Activated CD4-positive, alpha-beta T cell treated with anti-CD3 and anti-CD28 coated beads, Interleukin-2, Interleukin-4, amounts not matched to agents 100 ng/mL and 50 ng/mL, durations not matched to agents 16 hours and 8 hours (primary cell): Measurements from ENCODE around the gene ARAF.
"Not testable (repeated sequence)": the region's sequence is repeated elsewhere in the genome, so short reads cannot be mapped to it uniquely, and the experiment has no call there.

Experiments used
- DNase-seq: peaks from one replicate; pipeline ENCODE4 v3.0.0-alpha.2; 2020; ENCODE audit warnings: low spot score

Gene ARAF

GRCh38 chrX:47586043-47586787, 25.2 kb downstream of the ARAF start:
- DNase-seq: no peak

GRCh38 chrX:47587091-47587891, 26.3 kb downstream of the ARAF start:
- DNase-seq: no peak

DNA sequence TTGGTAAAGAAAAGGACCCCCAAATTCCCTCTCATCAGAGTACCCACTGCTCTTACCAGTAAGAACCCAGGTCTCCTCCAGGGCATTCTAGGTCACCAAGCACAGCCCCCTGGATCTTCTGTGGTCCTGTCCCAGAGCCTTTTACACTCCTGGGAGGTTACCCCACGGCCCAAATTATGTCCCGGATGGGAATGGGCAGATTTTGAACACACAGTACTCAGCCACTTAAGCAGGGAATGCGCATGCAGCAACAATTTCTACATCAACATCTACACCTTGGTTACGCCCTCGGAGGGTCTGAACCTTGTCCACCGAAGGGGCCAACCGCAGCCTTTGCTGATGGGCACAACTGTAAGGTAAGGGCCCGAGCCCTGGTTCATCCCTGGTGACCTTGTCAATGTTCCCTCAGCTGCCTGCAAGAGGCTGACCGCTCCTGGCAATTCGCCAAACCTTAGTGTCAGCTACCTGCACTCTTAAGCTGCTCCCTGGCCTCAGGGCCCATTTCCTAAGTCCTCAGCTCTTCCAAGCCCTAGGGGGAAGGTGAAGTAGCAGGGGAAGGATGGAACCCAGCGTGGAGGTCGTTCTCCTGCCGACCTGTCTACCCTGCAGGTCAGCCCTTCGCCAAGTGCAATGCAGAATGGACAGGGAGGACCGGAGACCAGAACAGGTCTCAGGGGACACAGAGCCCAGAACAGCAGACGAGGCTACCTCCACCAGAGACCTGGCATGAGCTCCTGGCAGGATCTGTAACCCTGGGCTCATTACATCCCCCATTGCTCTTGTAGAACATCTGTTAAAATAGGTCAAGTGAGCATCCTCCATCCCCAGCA, 27.1 kb downstream of the ARAF start:
- DNase-seq: no peak

DNA sequence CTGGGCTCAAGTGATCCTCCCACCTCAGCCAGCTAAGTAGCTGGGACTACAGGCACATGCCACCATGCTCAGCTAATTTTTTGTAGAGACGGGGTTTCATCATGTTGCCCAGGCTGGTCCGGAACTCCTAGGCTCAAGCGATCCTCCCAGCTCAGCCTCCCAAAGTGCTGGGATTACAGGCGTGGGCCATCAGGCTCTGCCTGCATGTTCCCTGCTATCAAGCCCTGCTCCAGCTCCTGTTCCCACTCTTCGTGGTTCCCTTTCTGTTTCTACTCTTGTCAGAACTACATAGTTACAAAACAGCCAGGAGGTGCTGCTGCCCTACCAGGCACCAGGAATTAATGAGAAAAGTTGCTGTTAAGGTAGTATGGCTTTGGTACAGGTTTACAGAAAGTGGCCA, 30.0 kb downstream of the ARAF start:
- DNase-seq: no peak

- DNase-seq: no peak
Measured at GRCh38 chrX:47593522-47593921, 32.5 kb downstream of the ARAF start.

DNA sequence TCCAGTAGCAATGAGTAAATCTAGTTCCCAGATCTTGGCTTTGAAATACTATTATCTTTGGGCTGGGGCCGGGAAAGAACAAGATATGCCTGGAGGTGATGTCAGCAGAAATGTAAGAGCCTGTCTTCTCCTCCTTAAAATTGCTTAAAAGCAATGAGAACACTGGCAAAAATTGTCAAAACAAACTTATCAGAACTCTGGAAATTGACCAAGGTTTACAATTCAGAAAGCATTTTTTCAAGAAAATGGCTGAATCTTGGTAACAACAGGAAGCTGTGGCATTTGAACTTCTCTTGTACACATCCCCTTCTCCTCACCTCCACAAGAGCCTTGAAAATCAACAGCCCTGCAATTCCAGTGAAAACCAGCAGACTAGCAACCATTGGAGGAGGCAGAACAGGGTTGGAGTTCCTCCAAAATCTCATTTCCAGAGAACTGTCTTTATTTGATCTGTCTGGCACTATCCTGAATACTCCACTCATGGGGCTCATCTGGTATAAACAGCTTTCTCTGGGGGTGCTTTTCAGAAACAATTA, 34.8 kb downstream of the ARAF start:
- no peak for DNase-seq

- no peak for DNase-seq
Measured at GRCh38 chrX:47596256-47596655, 35.3 kb downstream of the ARAF start.

DNA sequence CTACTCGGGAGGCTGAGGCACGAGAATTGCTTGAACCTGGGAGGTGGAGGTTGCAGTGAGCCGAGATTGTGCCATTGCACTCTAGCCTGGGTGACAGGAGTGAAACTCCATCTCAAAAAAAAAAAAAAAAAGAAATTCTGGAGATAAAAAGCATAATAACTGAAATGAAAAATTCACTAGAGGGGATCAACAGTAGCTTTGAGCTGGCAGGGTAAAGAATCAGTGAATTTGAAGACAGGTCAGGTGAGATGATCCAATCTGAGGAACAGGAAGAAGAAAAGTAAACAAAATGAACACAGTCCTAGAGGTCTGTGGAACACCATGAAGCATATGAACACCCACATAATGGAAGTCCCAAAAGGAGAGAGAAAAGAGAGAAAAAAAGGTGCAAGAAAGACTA, 36.2 kb downstream of the ARAF start:
- DNase-seq: no peak

- DNase-seq: not testable (repeated sequence)
Measured at GRCh38 chrX:47603125-47603524, 42.1 kb downstream of the ARAF start.

- no peak for DNase-seq
Measured at GRCh38 chrX:47605024-47605423, 44.0 kb downstream of the ARAF start.

DNA sequence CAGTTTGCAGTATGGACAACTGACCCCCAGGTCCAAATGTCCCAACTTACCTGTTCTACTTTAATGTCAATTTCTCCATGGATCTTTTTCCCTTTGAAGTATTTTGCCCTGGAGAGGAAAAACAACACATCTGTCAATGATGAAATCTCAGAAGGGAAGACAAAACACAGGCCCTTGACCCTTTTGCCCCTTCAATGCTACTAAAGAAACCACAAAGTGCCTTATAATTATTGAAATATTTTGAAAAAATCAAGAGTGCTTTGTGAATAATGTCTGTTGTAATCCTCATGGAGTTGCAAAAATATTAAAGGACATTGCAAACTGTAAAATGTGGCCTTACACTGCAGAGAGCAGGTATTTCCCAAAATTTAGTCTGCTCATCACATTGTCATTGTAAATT, 46.1 kb downstream of the ARAF start:
- DNase-seq: no peak

DNA sequence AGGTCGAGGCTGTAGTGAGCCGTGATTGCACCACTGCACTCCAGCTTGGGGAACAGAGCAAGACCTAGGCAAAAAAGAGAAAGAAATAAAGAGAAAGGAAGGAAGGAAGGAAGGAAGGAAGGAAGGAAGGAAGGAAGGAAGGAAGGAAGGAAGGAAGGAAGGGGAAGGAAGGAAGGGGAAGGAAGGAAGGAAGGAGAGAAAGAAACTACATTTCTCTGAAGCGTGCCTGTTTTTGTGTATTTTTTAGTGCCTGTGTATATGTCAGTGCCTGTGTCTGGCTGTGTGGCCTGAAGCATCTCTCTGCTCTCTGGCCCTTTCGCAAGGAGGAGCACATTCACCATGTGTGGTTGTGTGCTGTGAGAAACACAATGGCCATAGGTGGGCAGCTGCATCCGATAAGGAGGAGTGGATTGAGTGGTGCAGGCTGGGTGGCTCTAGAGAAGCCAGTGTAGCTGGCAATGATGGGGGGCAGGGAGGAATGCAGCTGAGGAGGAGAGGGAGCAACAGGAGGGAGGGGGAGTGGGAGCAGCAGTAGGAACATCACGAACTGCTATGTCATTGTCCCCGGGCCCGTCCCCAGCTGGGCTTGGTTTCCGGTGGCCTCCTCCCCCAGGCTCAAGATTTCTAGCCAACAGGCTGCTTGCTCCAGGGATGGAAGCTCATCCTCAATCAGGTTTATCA, 47.3 kb downstream of the ARAF start:
- no peak for DNase-seq

GRCh38 chrX:47610511-47610910, 49.5 kb downstream of the ARAF start:
- DNase-seq: no peak

- DNase-seq: no peak
Measured at GRCh38 chrX:47611489-47611888, 50.5 kb downstream of the ARAF start.

DNA sequence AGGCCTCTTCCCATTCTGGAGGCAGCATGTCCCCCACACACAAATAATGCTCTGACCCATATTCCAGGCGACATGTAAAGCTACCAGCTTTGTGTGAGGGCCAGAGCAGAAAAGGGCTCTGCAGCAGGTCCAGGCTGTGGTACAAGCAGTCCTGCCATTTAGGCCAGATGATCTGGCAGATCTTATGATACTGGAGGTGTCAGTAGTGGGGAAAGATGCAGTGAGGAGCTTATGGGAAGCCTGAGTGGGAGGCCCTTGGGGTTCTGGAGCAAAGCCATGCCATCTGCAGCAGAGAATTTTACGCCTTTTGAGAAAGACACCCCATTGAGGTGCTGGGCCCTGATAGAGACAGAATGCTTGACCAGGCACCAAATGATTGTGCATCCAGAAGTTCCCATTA, 50.9 kb downstream of the ARAF start:
- no peak for DNase-seq

DNA sequence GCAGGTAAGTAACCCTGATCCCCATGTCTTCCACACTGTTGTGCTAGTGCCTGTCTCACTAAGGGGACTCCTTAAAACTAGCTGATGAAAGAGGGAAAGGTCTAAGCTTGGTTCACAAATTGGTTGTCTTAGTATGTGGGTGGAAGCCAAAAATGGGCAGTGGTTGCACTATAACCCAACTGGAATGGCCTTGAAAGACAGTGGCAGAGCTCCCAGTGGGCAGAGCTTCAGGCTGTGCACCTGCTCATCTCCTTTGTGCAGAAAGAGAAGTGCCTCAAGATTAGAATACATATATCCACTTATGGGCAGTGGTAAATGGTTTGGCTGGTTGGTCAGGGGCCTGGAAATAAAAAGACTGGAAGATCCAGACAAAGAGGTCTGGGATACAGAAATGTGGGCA, 51.4 kb downstream of the ARAF start:
- no peak for DNase-seq

DNA sequence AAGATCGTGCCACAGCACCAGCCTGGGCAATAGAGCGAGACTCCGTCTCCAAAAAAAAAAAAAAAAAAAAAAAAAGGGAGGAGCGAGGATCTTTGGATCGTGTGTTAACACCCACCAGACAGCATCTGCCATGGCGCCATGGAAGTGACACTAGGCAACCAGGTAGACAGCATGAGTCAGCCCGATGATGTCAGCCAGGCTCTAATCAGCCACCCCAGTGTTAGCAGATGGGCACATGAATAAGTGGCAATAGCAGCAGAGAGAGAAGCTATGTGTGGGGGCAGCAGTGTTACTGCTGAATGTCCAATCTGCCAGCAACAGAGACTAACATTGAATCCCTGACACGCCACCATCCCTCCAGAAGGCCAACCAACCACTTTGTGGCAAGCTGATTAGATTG, 52.1 kb downstream of the ARAF start:
- no peak for DNase-seq

DNA sequence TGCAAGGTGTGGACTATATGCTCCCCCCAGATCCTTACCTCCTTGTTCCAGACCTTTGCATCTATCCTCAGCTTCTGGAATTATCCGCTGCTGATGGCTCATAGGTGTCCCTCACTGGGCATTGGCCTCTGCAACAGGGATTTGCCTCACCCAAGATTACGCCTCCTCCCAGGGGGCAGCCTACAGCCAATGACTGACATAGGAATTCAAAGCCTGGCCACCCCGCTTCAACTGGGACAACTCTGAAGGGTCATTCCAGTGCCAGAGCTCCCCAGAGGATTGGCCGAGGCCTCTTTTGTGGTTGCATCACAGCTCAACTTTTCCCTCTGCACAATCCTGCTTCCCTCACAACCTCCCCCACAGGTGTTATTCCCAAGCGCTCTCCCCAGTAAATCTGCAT, 53.6 kb downstream of the ARAF start:
- DNase-seq: no peak

- DNase-seq: no peak
Measured at GRCh38 chrX:47618923-47619485, 58.0 kb downstream of the ARAF start.

GRCh38 chrX:47619486-47620302, 58.7 kb downstream of the ARAF start, which contains the start of gene SYN1:
TSS of gene SYN1 (minus strand) at chrX:47619857. CDS start at chrX:47619728, 129 bp downstream.
- peak; percentile 58 for DNase-seq

DNA sequence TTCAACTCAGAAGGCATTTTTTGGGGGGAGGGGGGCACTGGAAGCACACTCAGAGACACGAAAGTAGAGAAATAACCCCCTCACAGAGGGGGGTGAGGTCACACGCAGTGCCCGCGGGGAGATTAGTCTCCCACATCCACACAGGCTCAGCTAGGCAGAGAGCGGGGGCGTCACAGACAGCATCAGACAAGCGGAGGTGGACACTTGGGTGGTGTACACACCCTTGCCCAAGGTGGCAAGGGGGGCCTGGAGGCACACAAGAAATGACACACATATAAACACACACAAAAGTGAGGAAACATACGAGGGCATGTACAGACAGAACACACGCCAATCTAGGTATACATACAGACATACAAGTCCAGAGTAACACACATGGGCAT, 59.3 kb downstream of the ARAF start:
- DNase-seq: no peak
